Measurements from ENCODE around the gene PRSS36.
"Not testable (repeated sequence)": the region's sequence is repeated elsewhere in the genome, so short reads cannot be mapped to it uniquely, and the experiment has no call there.

PRSS36 gene

GRCh38 chr16:31141489-31142108 lies 8.3 kb downstream of the PRSS36 start:
- H3K9me3 ChIP-seq (ENCODE audit: control insufficient read depth, low read length), result no peaks in the 10 kb centered on the region
- H2BK12ac ChIP-seq (ENCODE audit: low read length in 2 of 2), result peak overlapping the region; percentile 44 to 75
- H3K27me3 ChIP-seq (ENCODE audit: control insufficient read depth in 1 of 2, insufficient read depth in 1 of 2, low read length in 2 of 2), result peaks cover 10 to 13% of the 10 kb centered on the region in 2 experiments
- peak overlapping the region; percentile 87 for H4K8ac ChIP-seq (ENCODE audit: low read length)
- H3K4me3 ChIP-seq (ENCODE audit: insufficient read depth in 1 of 2, low read depth in 1 of 2, low read length in 2 of 2), result peak overlapping the region in 1 of 2 experiments; percentile 75
- H4K91ac ChIP-seq (ENCODE audit: low read length), result peak overlapping the region; percentile 87
- H3K4me1 ChIP-seq (ENCODE audit: control insufficient read depth, insufficient read depth, low read depth, low read length), result peaks cover 29% of the 10 kb centered on the region
- peak overlapping the region; percentile 8 for H2AK5ac ChIP-seq (ENCODE audit: low read length, severe bottlenecking)
- peak overlapping the region; percentile 3 to 60 for H3K4ac ChIP-seq (ENCODE audit: low read depth in 1 of 2, low read length in 2 of 2)
- H3K18ac ChIP-seq (ENCODE audit: low read depth in 1 of 2, low read length in 2 of 2), result peak overlapping the region; percentile 59 to 80
- peak overlapping the region; percentile 41 for H3K4me2 ChIP-seq (ENCODE audit: low read length, poor library complexity, severe bottlenecking)
- peak overlapping the region; percentile 88 for H2BK15ac ChIP-seq (ENCODE audit: low read depth, poor library complexity, severe bottlenecking)
- no peak overlapping the region for H3K23ac ChIP-seq (ENCODE audit: low read length in 2 of 2)
- no peaks in the 10 kb centered on the region for H3K36me3 ChIP-seq (ENCODE audit: control insufficient read depth in 1 of 2, insufficient read depth in 2 of 2, low read depth in 1 of 2, low read length in 2 of 2)
- H2BK5ac ChIP-seq (ENCODE audit: low read depth, low read length, poor library complexity, severe bottlenecking), result no peak overlapping the region
- peak overlapping the region; percentile 54 for H2AFZ ChIP-seq (ENCODE audit: low read depth, low read length)
- H3K27ac ChIP-seq (ENCODE audit: low read length, poor library complexity, severe bottlenecking), result peak overlapping the region; percentile 66
- H3K79me1 ChIP-seq (replicated peaks; ENCODE audit: low read length, poor library complexity, severe bottlenecking), result no peaks in the 10 kb centered on the region
- peak overlapping the region; percentile 83 for H3K9ac ChIP-seq (ENCODE audit: low read length)
- peak overlapping the region in 1 of 2 experiments; percentile 2 for H3K14ac ChIP-seq (ENCODE audit: low read length in 2 of 2)
- WGBS, result 49% methylated on average over 10 of the region's 10 CpGs
- H2BK120ac ChIP-seq (ENCODE audit: low read depth, low read length), result peak overlapping the region; percentile 9
- peak; percentile 89 for DNase-seq

DNA sequence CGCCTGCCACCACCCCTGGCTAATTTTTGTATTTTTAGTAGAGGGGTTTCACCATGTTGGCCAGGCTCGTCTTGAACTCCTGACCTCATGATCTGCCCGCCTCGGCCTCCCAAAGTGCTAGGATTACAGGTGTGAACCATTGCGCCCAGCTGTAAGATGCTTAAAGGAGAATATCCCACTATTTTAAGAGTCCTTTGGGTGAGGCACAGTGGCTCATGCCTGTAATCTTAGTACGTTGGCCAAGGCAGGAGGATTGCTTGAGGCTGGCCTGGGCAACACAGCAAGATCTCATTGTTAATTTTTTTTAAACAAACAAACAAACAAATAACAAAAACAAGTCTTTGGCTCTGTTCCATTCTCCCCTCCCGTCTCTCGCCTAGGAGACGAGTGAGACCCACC lies 8.8 kb downstream of the PRSS36 start:
- not testable (repeated sequence) for H3K18ac ChIP-seq (ENCODE audit: low read depth in 1 of 2, low read length in 2 of 2); H3K36me3 ChIP-seq (ENCODE audit: control insufficient read depth in 1 of 2, insufficient read depth in 2 of 2, low read depth in 1 of 2, low read length in 2 of 2); H3K14ac ChIP-seq (ENCODE audit: low read length in 2 of 2); H2BK120ac ChIP-seq (ENCODE audit: low read depth, low read length); H3K23ac ChIP-seq (ENCODE audit: low read length in 2 of 2); H3K27ac ChIP-seq (ENCODE audit: low read length, poor library complexity, severe bottlenecking); H2BK5ac ChIP-seq (ENCODE audit: low read depth, low read length, poor library complexity, severe bottlenecking); H3K4me2 ChIP-seq (ENCODE audit: low read length, poor library complexity, severe bottlenecking); H2AFZ ChIP-seq (ENCODE audit: low read depth, low read length); H3K9me3 ChIP-seq (ENCODE audit: control insufficient read depth, low read length); H4K8ac ChIP-seq (ENCODE audit: low read length); H3K79me1 ChIP-seq (replicated peaks; ENCODE audit: low read length, poor library complexity, severe bottlenecking); H3K27me3 ChIP-seq (ENCODE audit: control insufficient read depth in 1 of 2, insufficient read depth in 1 of 2, low read length in 2 of 2); DNase-seq
- peaks cover 29% of the 10 kb centered on the region for H3K4me1 ChIP-seq (ENCODE audit: control insufficient read depth, insufficient read depth, low read depth, low read length)
- H3K4ac ChIP-seq (ENCODE audit: low read depth in 1 of 2, low read length in 2 of 2), result peak overlapping the region in 1 of 2 experiments; percentile 3
- 98% methylated on average over 9 of the region's 9 CpGs for WGBS
- H3K4me3 ChIP-seq (ENCODE audit: insufficient read depth in 1 of 2, low read depth in 1 of 2, low read length in 2 of 2), result peak overlapping the region in 1 of 2 experiments; percentile 75
- peak overlapping the region; percentile 44 to 75 for H2BK12ac ChIP-seq (ENCODE audit: low read length in 2 of 2)
- peak overlapping the region; percentile 8 for H2AK5ac ChIP-seq (ENCODE audit: low read length, severe bottlenecking)
- H4K91ac ChIP-seq (ENCODE audit: low read length), result peak overlapping the region; percentile 87
- H3K9ac ChIP-seq (ENCODE audit: low read length), result peak overlapping the region; percentile 83
- H2BK15ac ChIP-seq (ENCODE audit: low read depth, poor library complexity, severe bottlenecking), result peak overlapping the region; percentile 4

DNA sequence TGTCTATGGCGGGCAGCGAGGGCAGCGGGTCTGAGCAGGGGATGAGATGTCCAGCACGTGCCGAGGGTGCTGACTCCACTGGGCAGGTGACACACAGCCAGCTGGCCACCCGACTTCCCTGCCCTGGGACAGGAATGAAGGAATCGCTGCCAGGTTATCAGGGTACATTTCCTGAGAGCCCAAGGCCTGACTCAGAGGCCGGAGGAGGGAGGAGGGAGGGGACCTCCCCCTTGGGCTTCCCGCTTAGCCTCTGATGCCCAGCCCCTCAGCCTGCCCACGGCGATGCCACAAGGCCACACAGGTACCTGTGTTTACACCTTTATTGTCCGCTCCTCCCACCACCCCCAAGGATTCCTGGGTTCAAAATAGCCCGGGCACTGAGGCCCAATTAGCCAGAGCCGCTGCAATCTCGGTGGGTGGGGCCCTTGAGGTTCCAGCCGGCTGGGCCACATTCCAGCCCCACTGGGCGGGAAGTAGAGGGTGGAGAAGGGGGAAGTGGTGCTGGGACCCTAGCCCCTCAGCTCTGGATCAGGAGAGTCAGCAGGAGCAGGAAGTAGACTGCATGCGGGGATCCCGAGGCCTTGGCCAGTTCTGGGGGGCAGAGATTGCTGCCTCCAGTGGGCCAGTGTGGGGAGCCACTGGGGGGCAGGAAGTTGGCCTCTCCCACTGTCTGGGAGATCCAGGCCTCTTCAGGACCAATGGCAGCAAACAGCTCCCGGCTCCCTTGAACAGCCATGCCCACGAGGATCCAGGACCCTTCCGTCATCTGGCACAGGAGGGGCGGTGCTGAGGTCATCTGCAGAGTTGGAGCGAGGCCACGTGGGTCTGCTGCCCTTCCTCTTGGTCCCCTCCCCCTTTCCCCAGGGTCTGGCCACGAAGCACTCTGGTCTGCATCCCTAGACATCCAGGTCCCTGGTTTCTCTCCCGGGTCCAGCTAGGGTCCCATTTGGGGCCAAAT lies 11.0 kb downstream of the PRSS36 start:
- Histone ChIP-seq H2BK120ac (ENCODE audit: low read depth, low read length) (no peak overlapping the region), H3K9me3 (ENCODE audit: control insufficient read depth, low read length) (no peaks in the 10 kb centered on the region), H2BK15ac (ENCODE audit: low read depth, poor library complexity, severe bottlenecking) (peak overlapping the region; percentile 44), H3K4me3 (ENCODE audit: insufficient read depth in 1 of 2, low read depth in 1 of 2, low read length in 2 of 2) (peak overlapping the region in 1 of 2 experiments; percentile 47), H2AK5ac (ENCODE audit: low read length, severe bottlenecking) (peak overlapping the region; percentile 15), H3K27ac (ENCODE audit: low read length, poor library complexity, severe bottlenecking) (no peak overlapping the region), H3K23ac (ENCODE audit: low read length in 2 of 2) (no peak overlapping the region), H4K8ac (ENCODE audit: low read length) (peak overlapping the region; percentile 16), H3K14ac (ENCODE audit: low read length in 2 of 2) (peak overlapping the region in 1 of 2 experiments; percentile 49), H2AFZ (ENCODE audit: low read depth, low read length) (peak overlapping the region; percentile 29), H3K4ac (ENCODE audit: low read depth in 1 of 2, low read length in 2 of 2) (no peak overlapping the region), H3K4me2 (ENCODE audit: low read length, poor library complexity, severe bottlenecking) (no peak overlapping the region), H3K4me1 (ENCODE audit: control insufficient read depth, insufficient read depth, low read depth, low read length) (peaks cover 33% of the 10 kb centered on the region), H2BK12ac (ENCODE audit: low read length in 2 of 2) (no peak overlapping the region), H3K79me1 (replicated peaks; ENCODE audit: low read length, poor library complexity, severe bottlenecking) (no peaks in the 10 kb centered on the region), H3K18ac (ENCODE audit: low read depth in 1 of 2, low read length in 2 of 2) (peak overlapping the region in 1 of 2 experiments; percentile 11), H4K91ac (ENCODE audit: low read length) (peak overlapping the region; percentile 9), H2BK5ac (ENCODE audit: low read depth, low read length, poor library complexity, severe bottlenecking) (no peak overlapping the region), H3K27me3 (ENCODE audit: control insufficient read depth in 1 of 2, insufficient read depth in 1 of 2, low read length in 2 of 2) (peaks cover 8 to 13% of the 10 kb centered on the region in 2 experiments), H3K9ac (ENCODE audit: low read length) (no peak overlapping the region), H3K36me3 (ENCODE audit: control insufficient read depth in 1 of 2, insufficient read depth in 2 of 2, low read depth in 1 of 2, low read length in 2 of 2) (no peaks in the 10 kb centered on the region)
- WGBS, result 50% methylated on average over 26 of the region's 27 CpGs
- peak; percentile 18 for DNase-seq
